ENCODE results near the gene PLP1. TPM values are rescaled to one million over a fixed set of nuclear protein-coding genes. Genes with fewer than 3 reads are reported as not detected.

PLP1 gene
- polyA plus RNA-seq, 1 of the 3 experiments (the other 2 are of a cell fraction) = 0.90 TPM

GRCh38 chrX:103729015-103729414 is 47.6 kb upstream of the PLP1 start:
- Histone ChIP-seq H3K4me3 (ENCODE audit: low read depth in 2 of 2, low read length in 1 of 2) (no peak overlapping the region), H3K9me3 (no peaks in the 10 kb centered on the region), H2AFZ (ENCODE audit: low read depth) (no peak overlapping the region), H3K36me3 (replicated peaks in 1 of 2; ENCODE audit: control insufficient read depth in 1 of 2, insufficient read depth in 2 of 2, low read length in 1 of 2) (no peaks in the 10 kb centered on the region), H3K9me2 (no peaks in the 10 kb centered on the region), H3K27me3 (ENCODE audit: insufficient read depth) (no peaks in the 10 kb centered on the region; the same call in 1 of the 2 replicates), H3K27ac (ENCODE audit: low read depth in 2 of 2, low read length in 1 of 2) (no peak overlapping the region), H4K20me1 (ENCODE audit: insufficient read depth) (no peaks in the 10 kb centered on the region), H3K4me1 (ENCODE audit: control insufficient read depth in 1 of 2, insufficient read depth in 2 of 2, low read depth in 1 of 2, low read length in 1 of 2) (no peaks in the 10 kb centered on the region; a peak in 1 of 4 replicates), H3K4me2 (no peak overlapping the region), H3K9ac (no peak overlapping the region), H3F3A (replicated peaks; ENCODE audit: insufficient read depth) (no peaks in the 10 kb centered on the region), H3K79me2 (ENCODE audit: insufficient read depth) (no peaks in the 10 kb centered on the region)
- POLR2A ChIA-PET = no interaction called here
- DNase-seq = no peak
- CTCF ChIA-PET = interaction anchor here (0.9 kb wide), 2 partner anchors 17 to 25 kb away, joined by 3 read pairs; no protein-coding TSS in a partner anchor
- 35% methylated on average over 4 of the region's 5 CpGs for WGBS (ENCODE audit: low lambda C conversion rate)
- TF ChIP-seq MEF2A (IDR thresholded peaks at IDR 0.05; ENCODE audit: borderline replicate concordance, low read depth) = no peak
- no peak for TF ChIP-seq FOSL2 (IDR thresholded peaks at IDR 0.05; ENCODE audit: borderline replicate concordance, low read depth)
- TF ChIP-seq POLR2AphosphoS5 (IDR thresholded peaks at IDR 0.05; ENCODE audit: low read depth, low read length) = no peak
- no peak for TF ChIP-seq GABPA (IDR thresholded peaks at IDR 0.05; ENCODE audit: low read depth)
- TF ChIP-seq GATA2 (CRISPR knock-in tag; IDR thresholded peaks at IDR 0.05) = no peak
- TF ChIP-seq NRF1 (IDR thresholded peaks at IDR 0.05; ENCODE audit: low read depth, low read length) = no peak
- no peak for TF ChIP-seq EP300 (IDR thresholded peaks at IDR 0.05; ENCODE audit: borderline replicate concordance in 1 of 2, low read depth in 1 of 2, low read length in 1 of 2)
- no peak for TF ChIP-seq NFIC (IDR thresholded peaks at IDR 0.05; ENCODE audit: borderline replicate concordance)
- TF ChIP-seq CHD2 (IDR thresholded peaks at IDR 0.05; ENCODE audit: low read length, partially characterized antibody) = no peak
- no peak for TF ChIP-seq MXI1 (IDR thresholded peaks at IDR 0.05; ENCODE audit: low read depth, low read length)
- no peak for TF ChIP-seq RCOR1 (IDR thresholded peaks at IDR 0.05; ENCODE audit: low read length)

GRCh38 chrX:103730147-103730795 is 46.4 kb upstream of the PLP1 start:
- H3K79me2 ChIP-seq (ENCODE audit: insufficient read depth) = no peaks in the 10 kb centered on the region
- H3F3A ChIP-seq (replicated peaks; ENCODE audit: insufficient read depth) = no peaks in the 10 kb centered on the region
- H4K20me1 ChIP-seq (ENCODE audit: insufficient read depth) = no peaks in the 10 kb centered on the region
- no peaks in the 10 kb centered on the region for H3K9me3 ChIP-seq
- no peaks in the 10 kb centered on the region for H3K36me3 ChIP-seq (replicated peaks in 1 of 2; ENCODE audit: control insufficient read depth in 1 of 2, insufficient read depth in 2 of 2, low read length in 1 of 2)
- peak overlapping the region in 1 of 2 experiments; percentile 18; a peak in 1 of 4 replicates for H3K27ac ChIP-seq (ENCODE audit: low read depth in 2 of 2, low read length in 1 of 2)
- no peak for TF ChIP-seq RXRA (IDR thresholded peaks at IDR 0.05; ENCODE audit: borderline replicate concordance, low read depth)
- TF ChIP-seq CHD2 (IDR thresholded peaks at IDR 0.05; ENCODE audit: low read length, partially characterized antibody) = no peak
- TF ChIP-seq SMC3 (IDR thresholded peaks at IDR 0.05; ENCODE audit: low read depth, low read length) = no peak
- TF ChIP-seq FOSL2 (IDR thresholded peaks at IDR 0.05; ENCODE audit: borderline replicate concordance, low read depth) = no peak
- TF ChIP-seq MXI1 (IDR thresholded peaks at IDR 0.05; ENCODE audit: low read depth, low read length) = no peak
- TF ChIP-seq REST (IDR thresholded peaks at IDR 0.05; ENCODE audit: low read depth, low read length) = no peak
- no peak for TF ChIP-seq ELF1 (IDR thresholded peaks at IDR 0.05)
- no peak for TF ChIP-seq NFIC (IDR thresholded peaks at IDR 0.05; ENCODE audit: borderline replicate concordance)
- no peak for TF ChIP-seq EP300 (IDR thresholded peaks at IDR 0.05; ENCODE audit: borderline replicate concordance in 1 of 2, low read depth in 1 of 2, low read length in 1 of 2)
- no peak for TF ChIP-seq MAX (IDR thresholded peaks at IDR 0.05; ENCODE audit: low read depth)
- TF ChIP-seq YY1 (IDR thresholded peaks at IDR 0.05; ENCODE audit: low read depth) = no peak
- TF ChIP-seq FOXM1 (IDR thresholded peaks at IDR 0.05; ENCODE audit: low read depth) = no peak
- no peak for TF ChIP-seq POLR2AphosphoS5 (IDR thresholded peaks at IDR 0.05; ENCODE audit: low read depth, low read length)
- TF ChIP-seq RAD21 (IDR thresholded peaks at IDR 0.05; ENCODE audit: low read length) = no peak
- TF ChIP-seq EZH2phosphoT487 (IDR thresholded peaks at IDR 0.05; ENCODE audit: borderline replicate concordance, low read depth) = no peak
- TF ChIP-seq GATA2 (CRISPR knock-in tag; IDR thresholded peaks at IDR 0.05) = no peak
- H3K4me2 ChIP-seq = no peak overlapping the region
- H3K9ac ChIP-seq = no peak overlapping the region
- 41% methylated on average over 3 of the region's 3 CpGs for WGBS (ENCODE audit: low lambda C conversion rate)
- H3K27me3 ChIP-seq (ENCODE audit: insufficient read depth) = no peaks in the 10 kb centered on the region; the same call in 1 of the 2 replicates
- POLR2A ChIA-PET = no interaction called here
- H3K4me3 ChIP-seq (ENCODE audit: low read depth in 2 of 2, low read length in 1 of 2) = no peak overlapping the region
- DNase-seq = no peak
- peaks cover 0 to 4% of the 10 kb centered on the region in 2 experiments; a peak in 1 of 4 replicates for H3K4me1 ChIP-seq (ENCODE audit: control insufficient read depth in 1 of 2, insufficient read depth in 2 of 2, low read depth in 1 of 2, low read length in 1 of 2)
- no peaks in the 10 kb centered on the region for H3K9me2 ChIP-seq
- 0 out of 2 replicates have a peak overlapping the region, but pooled peaks have one; percentile 43 for H2AFZ ChIP-seq (ENCODE audit: low read depth)
- CTCF ChIA-PET = interaction anchor here (1.1 to 1.2 kb wide), 3 partner anchors 18 to 42 kb away, joined by 3 read pairs; partner anchors contain the start of gene TMEM31
